Measurements from ENCODE around the gene RAB11B. TPM values are rescaled to one million over a fixed set of nuclear protein-coding genes. Genes with fewer than 3 reads are reported as not detected.

Gene RAB11B
- total RNA-seq, 3 donors from 2014 or later (not counting 1 experiment from before 2014, with no cell fraction given) = 101 to 116 (median 108) TPM

Other genes starting within 250 kb of the RAB11B start
- gene FBN3, start 240.8 kb upstream of the RAB11B start, total RNA-seq = under 1 TPM in 1 of 3 donors, not detected in 2; 0.25 TPM
- gene CERS4, start 181.0 kb upstream of the RAB11B start, total RNA-seq = 10 to 100 TPM; 50.0 to 70.8 (median 69.8) TPM
- 10 to 100 TPM; 17.0 to 47.1 (median 38.7) TPM for gene CD320, start 82.0 kb upstream of the RAB11B start, total RNA-seq
- 10 to 100 TPM; 19.3 to 28.5 (median 28.4) TPM for gene NDUFA7, start 69.0 kb upstream of the RAB11B start, total RNA-seq
- 1,000 to 10,000 TPM; 1,133 to 1,486 (median 1,403) TPM for gene RPS28, start 68.9 kb upstream of the RAB11B start, total RNA-seq
- 10 to 100 TPM in 1 of 3 donors, 1 to 10 TPM in 2; 5.7 to 16.9 (median 8.4) TPM for gene KANK3, start 47.1 kb upstream of the RAB11B start, total RNA-seq
- gene ANGPTL4, start 26.2 kb upstream of the RAB11B start, total RNA-seq = not detected
- 10 to 100 TPM; 32.4 to 42.3 (median 37.2) TPM for gene MARCHF2, start 22.9 kb downstream of the RAB11B start, total RNA-seq
- gene HNRNPM, start 54.6 kb downstream of the RAB11B start, total RNA-seq = 100 to 1,000 TPM; 272 to 300 (median 299) TPM
- 10 to 100 TPM in 1 of 3 donors, 1 to 10 TPM in 2; 7.7 to 17.5 (median 9.0) TPM for gene PRAM1, start 112.3 kb downstream of the RAB11B start, total RNA-seq
- gene ZNF414, start 123.8 kb downstream of the RAB11B start, total RNA-seq = 10 to 100 TPM; 42.1 to 46.4 (median 42.3) TPM
- 1,000 to 10,000 TPM in 2 of 3 donors, 100 to 1,000 TPM in 1; 971 to 1,223 (median 1,014) TPM for gene MYO1F, start 187.1 kb downstream of the RAB11B start, total RNA-seq
- 100 to 1,000 TPM; 159 to 286 (median 203) TPM for gene ADAMTS10, start 220.4 kb downstream of the RAB11B start, total RNA-seq
- not detected for gene NFILZ, start 240.3 kb downstream of the RAB11B start, total RNA-seq